HEK293 (cell line): Measurements from ENCODE around the gene C8G.
A peak's percentile ranks its signal among the peaks of the same experiment; 100 is the strongest.

Source experiments
- AEBP2 ChIP-seq: fragments of 450-650 bp; formaldehyde crosslinking; IDR thresholded peaks from 2 replicates; pipeline ENCODE4 v1.5.1; 2016; ENCODE audit warnings: missing biosample characterization, missing genetic modification characterization, borderline replicate concordance
- OSR2 ChIP-seq: fragments of 450-650 bp; formaldehyde crosslinking; IDR thresholded peaks from 2 replicates; pipeline ENCODE4 v1.5.1; 2016; ENCODE audit warnings: missing biosample characterization, missing genetic modification characterization
- PRDM1 ChIP-seq: fragments of 450-650 bp; formaldehyde crosslinking; IDR thresholded peaks from 2 replicates; pipeline ENCODE4; 2016; ENCODE audit warnings: missing biosample characterization, missing genetic modification characterization
- TRIM28 ChIP-seq: IDR thresholded peaks from 2 replicates; pipeline ENCODE4 v1.6.1; 2011; ENCODE audit warnings: low read length, control low read depth, borderline replicate concordance
- WT1 ChIP-seq: fragments of 450-650 bp; formaldehyde crosslinking; IDR thresholded peaks from 2 replicates; pipeline ENCODE4 v1.5.1; 2016; ENCODE audit warnings: missing biosample characterization, missing genetic modification characterization
- YY1 ChIP-seq: fragments of 450-650 bp; formaldehyde crosslinking; IDR thresholded peaks from 2 replicates; pipeline ENCODE4 v1.5.1; 2018; ENCODE audit warnings: missing biosample characterization, missing genetic modification characterization
- ZBTB20 ChIP-seq: fragments of 450-650 bp; formaldehyde crosslinking; IDR thresholded peaks from 2 replicates; pipeline ENCODE4 v1.5.1; 2016; ENCODE audit warnings: missing biosample characterization, missing genetic modification characterization
- ZBTB26 ChIP-seq: fragments of 450-650 bp; formaldehyde crosslinking; optimal IDR thresholded peaks from 2 replicates; pipeline ENCODE3; 2016; ENCODE audit warnings: missing biosample characterization, mild to moderate bottlenecking, missing genetic modification characterization
- ZBTB49 ChIP-seq: fragments of 450-650 bp; formaldehyde crosslinking; IDR thresholded peaks from 2 replicates; pipeline ENCODE4 v1.5.1; 2016; ENCODE audit warnings: missing biosample characterization, missing genetic modification characterization, low read depth
- ZFHX2 ChIP-seq: fragments of 450-650 bp; formaldehyde crosslinking; conservative IDR thresholded peaks from 2 replicates; pipeline ENCODE4 v1.5.1; 2016; ENCODE audit warnings: missing biosample characterization, missing genetic modification characterization
- ZNF112 ChIP-seq: fragments of 450-650 bp; formaldehyde crosslinking; IDR thresholded peaks from 2 replicates; pipeline ENCODE4 v1.5.0; 2017; ENCODE audit warnings: missing biosample characterization, missing genetic modification characterization
- ZNF16 ChIP-seq: fragments of 450-650 bp; formaldehyde crosslinking; IDR thresholded peaks from 2 replicates; pipeline ENCODE4 v1.5.1; 2016; ENCODE audit warnings: low read depth, missing biosample characterization, missing genetic modification characterization
- ZNF19 ChIP-seq: fragments of 450-650 bp; formaldehyde crosslinking; IDR thresholded peaks from 2 replicates; pipeline ENCODE4; 2016; ENCODE audit warnings: missing biosample characterization, missing genetic modification characterization, low read depth
- ZNF2 ChIP-seq: fragments of 450-650 bp; formaldehyde crosslinking; IDR thresholded peaks from 2 replicates; pipeline ENCODE4 v1.5.1; 2016; ENCODE audit warnings: missing biosample characterization, missing genetic modification characterization
- ZNF221 ChIP-seq: fragments of 450-650 bp; formaldehyde crosslinking; IDR thresholded peaks from 2 replicates; pipeline ENCODE4 v1.5.1; 2017; ENCODE audit warnings: missing biosample characterization, missing genetic modification characterization, borderline replicate concordance
- ZNF292 ChIP-seq: fragments of 450-650 bp; formaldehyde crosslinking; IDR thresholded peaks from 2 replicates; pipeline ENCODE4 v1.5.1; 2016; ENCODE audit warnings: low read depth, missing biosample characterization, missing genetic modification characterization, borderline replicate concordance
- ZNF362 ChIP-seq: fragments of 450-650 bp; formaldehyde crosslinking; IDR thresholded peaks from 2 replicates; pipeline ENCODE4 v1.5.1; 2016; ENCODE audit warnings: missing biosample characterization, missing genetic modification characterization
- ZNF416 ChIP-seq: fragments of 450-650 bp; formaldehyde crosslinking; IDR thresholded peaks from 2 replicates; pipeline ENCODE4 v1.5.1; 2016; ENCODE audit warnings: missing biosample characterization, missing genetic modification characterization
- ZNF501 ChIP-seq: fragments of 450-650 bp; formaldehyde crosslinking; IDR thresholded peaks from 2 replicates; pipeline ENCODE4 v1.5.1; 2016; ENCODE audit warnings: missing biosample characterization, missing genetic modification characterization
- ZNF510 ChIP-seq: fragments of 450-650 bp; formaldehyde crosslinking; IDR thresholded peaks from 2 replicates; pipeline ENCODE4 v1.5.1; 2018; ENCODE audit warnings: mild to moderate bottlenecking, missing genetic modification characterization, missing biosample characterization; ENCODE audit not compliant: insufficient replicate concordance
- ZNF514 ChIP-seq: fragments of 450-650 bp; formaldehyde crosslinking; IDR thresholded peaks from 2 replicates; pipeline ENCODE4 v1.5.1; 2016; ENCODE audit warnings: missing biosample characterization, missing genetic modification characterization
- ZNF585B ChIP-seq: fragments of 450-650 bp; formaldehyde crosslinking; IDR thresholded peaks from 2 replicates; pipeline ENCODE4 v1.5.1; 2016; ENCODE audit warnings: missing biosample characterization, missing genetic modification characterization
- ZNF623 ChIP-seq: fragments of 450-650 bp; formaldehyde crosslinking; IDR thresholded peaks from 2 replicates; pipeline ENCODE4 v1.5.1; 2016; ENCODE audit warnings: missing biosample characterization, missing genetic modification characterization
- ZNF626 ChIP-seq: fragments of 450-650 bp; sonication (Bioruptor Pico); formaldehyde crosslinking; IDR thresholded peaks from 2 replicates; pipeline ENCODE4 v1.5.1; 2018; ENCODE audit warnings: missing biosample characterization, missing genetic modification characterization, inconsistent platforms
- ZNF776 ChIP-seq: fragments of 450-650 bp; formaldehyde crosslinking; IDR thresholded peaks from 2 replicates; pipeline ENCODE4 v1.5.0; 2017; ENCODE audit warnings: missing biosample characterization, missing genetic modification characterization, borderline replicate concordance
- ZSCAN5A ChIP-seq: fragments of 450-650 bp; formaldehyde crosslinking; IDR thresholded peaks from 2 replicates; pipeline ENCODE4 v1.5.1; 2016; ENCODE audit warnings: missing biosample characterization, missing genetic modification characterization
- ZXDB ChIP-seq: fragments of 450-650 bp; formaldehyde crosslinking; IDR thresholded peaks from 2 replicates; pipeline ENCODE4 v1.5.1; 2016; ENCODE audit warnings: missing biosample characterization, missing genetic modification characterization
- TF ChIP-seq, protein P1 (sequence below): fragments of 450-650 bp; IDR thresholded peaks from 2 replicates; pipeline ENCODE4 v1.5.1; 2018; ENCODE audit warnings: missing biosample characterization, mild to moderate bottlenecking, missing genetic modification characterization
- TF ChIP-seq, protein P2 (sequence below): fragments of 450-650 bp; formaldehyde crosslinking; IDR thresholded peaks from 2 replicates; pipeline ENCODE4 v1.5.1; 2017; ENCODE audit warnings: missing biosample characterization, missing genetic modification characterization

C8G gene

GRCh38 chr9:136991993-136992818 is 47.2 kb downstream of the C8G start, which contains the start of gene PAXX (continued):
- TF ChIP-seq ZNF623 (tag by site-specific recombination) (no peak), WT1 (tag by site-specific recombination) (peak; percentile 39; the same call in 1 of the 2 replicates), ZNF416 (tag by site-specific recombination) (no peak), OSR2 (no peak), ZNF585B (tag by site-specific recombination) (no peak), ZBTB20 (tag by site-specific recombination) (peak; percentile 93), ZBTB26 (tag by site-specific recombination) (peak; percentile 70), AEBP2 (no peak), ZNF112 (no peak), ZSCAN5A (peak; percentile 36; the same call in 1 of the 2 replicates), ZNF514 (no peak), ZNF626 (tag by site-specific recombination) (no peak), ZXDB (tag by site-specific recombination) (peak; percentile 64; the same call in 1 of the 2 replicates), ZNF292 (no peak), PRDM1 (no peak), ZNF510 (no peak), ZNF776 (no peak), ZNF501 (tag by site-specific recombination) (peak; percentile 78), ZNF221 (tag by site-specific recombination) (no peak), ZNF16 (tag by site-specific recombination) (no peak), TRIM28 (no peak), ZBTB49 (tag by site-specific recombination) (no peak), ZNF362 (no peak), YY1 (tag by site-specific recombination) (peak; percentile 71), ZNF19 (tag by site-specific recombination) (no peak), ZNF2 (tag by site-specific recombination) (peak; percentile 58; the same call in 1 of the 2 replicates), ZFHX2 (tag by site-specific recombination) (0 out of 2 replicates have a peak, but pooled peaks have one; percentile 7)
- TF ChIP-seq, protein P1, sequence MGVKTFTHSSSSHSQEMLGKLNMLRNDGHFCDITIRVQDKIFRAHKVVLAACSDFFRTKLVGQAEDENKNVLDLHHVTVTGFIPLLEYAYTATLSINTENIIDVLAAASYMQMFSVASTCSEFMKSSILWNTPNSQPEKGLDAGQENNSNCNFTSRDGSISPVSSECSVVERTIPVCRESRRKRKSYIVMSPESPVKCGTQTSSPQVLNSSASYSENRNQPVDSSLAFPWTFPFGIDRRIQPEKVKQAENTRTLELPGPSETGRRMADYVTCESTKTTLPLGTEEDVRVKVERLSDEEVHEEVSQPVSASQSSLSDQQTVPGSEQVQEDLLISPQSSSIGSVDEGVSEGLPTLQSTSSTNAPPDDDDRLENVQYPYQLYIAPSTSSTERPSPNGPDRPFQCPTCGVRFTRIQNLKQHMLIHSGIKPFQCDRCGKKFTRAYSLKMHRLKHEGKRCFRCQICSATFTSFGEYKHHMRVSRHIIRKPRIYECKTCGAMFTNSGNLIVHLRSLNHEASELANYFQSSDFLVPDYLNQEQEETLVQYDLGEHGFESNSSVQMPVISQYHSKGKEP (tag by site-specific recombination), result no peak
- TF ChIP-seq, protein P2, sequence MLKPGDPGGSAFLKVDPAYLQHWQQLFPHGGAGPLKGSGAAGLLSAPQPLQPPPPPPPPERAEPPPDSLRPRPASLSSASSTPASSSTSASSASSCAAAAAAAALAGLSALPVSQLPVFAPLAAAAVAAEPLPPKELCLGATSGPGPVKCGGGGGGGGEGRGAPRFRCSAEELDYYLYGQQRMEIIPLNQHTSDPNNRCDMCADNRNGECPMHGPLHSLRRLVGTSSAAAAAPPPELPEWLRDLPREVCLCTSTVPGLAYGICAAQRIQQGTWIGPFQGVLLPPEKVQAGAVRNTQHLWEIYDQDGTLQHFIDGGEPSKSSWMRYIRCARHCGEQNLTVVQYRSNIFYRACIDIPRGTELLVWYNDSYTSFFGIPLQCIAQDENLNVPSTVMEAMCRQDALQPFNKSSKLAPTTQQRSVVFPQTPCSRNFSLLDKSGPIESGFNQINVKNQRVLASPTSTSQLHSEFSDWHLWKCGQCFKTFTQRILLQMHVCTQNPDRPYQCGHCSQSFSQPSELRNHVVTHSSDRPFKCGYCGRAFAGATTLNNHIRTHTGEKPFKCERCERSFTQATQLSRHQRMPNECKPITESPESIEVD (tag by site-specific recombination), result no peak
